Urinary bladder (tissue), 4 donors: ENCODE measurements around the gene ALPG. TPM values are rescaled to one million over a fixed set of nuclear protein-coding genes. Genes with fewer than 3 reads are reported as not detected.
"Not testable (repeated sequence)": the region's sequence is repeated elsewhere in the genome, so short reads cannot be mapped to it uniquely, and the experiment has no call there.

Experiments
- DNase-seq: peaks from one replicate; pipeline ENCODE4 v3.0.0-alpha.2; 2015; ENCODE audit errors: extremely low spot score
- H3K27ac ChIP-seq: one replicate; pipeline ENCODE4 v1.5.1; 2013; ENCODE audit warnings: low read depth, mild to moderate bottlenecking, moderate library complexity
- H3K36me3 ChIP-seq: one replicate; pipeline ENCODE4 v1.6.1; 2013; ENCODE audit warnings: mild to moderate bottlenecking, moderate library complexity; ENCODE audit not compliant: insufficient read depth
- H3K4me1 ChIP-seq: one replicate; pipeline ENCODE4 v1.6.1; 2013; ENCODE audit warnings: mild to moderate bottlenecking, moderate library complexity; ENCODE audit not compliant: insufficient read depth
- H3K4me3 ChIP-seq: one replicate; pipeline ENCODE4 v1.5.1; 2013; ENCODE audit warnings: low read depth, low read length
- WGBS: extraction: QIAGEN DNeasy Blood & Tissue Kit; methylation state at CpG from one replicate; pipeline ENCODE4 v1.1.7; 2013; 5-methylcytosine and 5-hydroxymethylcytosine counted together
- polyA plus RNA-seq: library from polyadenylated mRNA; stranded (reverse); fragments of 200-250 nt; gene quantifications from one replicate; pipeline ENCODE4 v1.2.3, GENCODE V29; 2013
- total RNA-seq: library from RNA; depleted of rRNA; stranded (reverse); fragments of >200 nt; gene quantifications from one replicate; pipeline ENCODE4 v1.2.3, GENCODE V29; 2014
- donor health status: healthy with polysubstance abuse.
- donor health status: healthy.

The ALPG gene
- total and polyA plus RNA-seq, 2 donors, result not detected

DNA sequence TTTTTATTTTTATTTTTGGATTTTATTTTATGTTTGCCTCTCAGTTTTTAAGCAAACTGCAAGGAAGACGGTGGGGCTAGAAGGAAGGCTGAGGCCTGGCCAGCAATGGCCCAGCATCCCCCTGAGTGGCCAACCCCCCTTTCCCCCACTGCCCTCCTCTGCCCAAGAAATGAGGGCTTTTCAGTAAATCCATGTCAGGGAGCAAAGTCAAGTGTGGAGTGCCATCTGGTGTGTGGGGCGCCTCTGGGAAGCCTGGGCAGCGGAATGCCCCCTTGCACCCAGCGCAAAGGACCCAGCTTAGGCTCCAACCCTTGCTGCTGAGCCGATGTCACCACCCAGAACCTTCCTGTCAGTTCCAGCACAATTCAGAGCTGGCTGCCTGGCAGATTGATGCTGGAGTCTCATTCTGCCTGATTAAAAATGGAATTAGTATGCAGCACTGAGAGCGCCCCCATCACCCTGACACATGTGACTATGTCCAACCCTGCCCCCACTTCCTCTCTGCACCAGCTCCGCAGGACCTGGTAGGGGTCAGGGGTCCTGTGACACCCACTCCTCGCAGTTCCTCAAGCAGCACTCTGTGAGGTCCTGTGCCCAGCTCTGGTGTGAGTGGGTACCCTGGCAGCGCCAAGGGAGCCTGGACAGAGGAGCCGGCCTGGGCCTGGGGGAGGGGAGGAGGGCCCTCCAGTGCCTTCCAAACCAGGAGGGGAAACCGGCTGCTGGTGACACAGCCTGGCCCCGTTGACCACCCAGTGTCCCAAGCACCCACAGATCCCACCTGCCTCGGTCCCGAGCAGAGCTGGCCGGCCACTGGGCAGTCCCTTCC lies 37.3 kb upstream of the ALPG start:
- no peak for DNase-seq
- no peaks in the 10 kb centered on the region for H3K36me3 ChIP-seq
- H3K4me3 ChIP-seq, result no peak overlapping the region
- H3K27ac ChIP-seq, result no peak overlapping the region
- 74% methylated on average over 15 of the region's 15 CpGs for whole genome bisulfite sequencing
- H3K4me1 ChIP-seq, result no peaks in the 10 kb centered on the region

DNA sequence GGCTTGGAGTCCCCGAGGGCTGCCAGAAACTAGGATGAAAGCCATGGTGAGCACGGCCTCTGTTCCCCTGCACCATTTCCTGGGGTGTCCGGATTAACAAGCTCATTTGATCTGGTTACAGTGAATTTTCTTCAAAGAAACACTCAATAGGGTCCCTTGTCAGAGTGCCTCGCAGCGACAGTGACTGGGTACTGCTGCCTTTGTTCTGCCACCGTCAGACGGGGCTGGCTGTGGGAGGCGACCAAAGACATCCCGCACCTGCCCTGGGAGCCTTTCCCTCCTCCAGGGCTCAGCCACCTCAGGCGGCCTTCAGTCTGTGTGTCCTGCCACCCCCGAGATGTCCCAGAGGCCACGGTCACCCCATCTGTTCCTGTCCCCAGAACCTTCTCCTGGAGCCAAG lies 36.6 kb upstream of the ALPG start:
- H3K27ac ChIP-seq, H3K36me3 ChIP-seq, H3K4me1 ChIP-seq, DNase-seq, H3K4me3 ChIP-seq: not testable (repeated sequence)
- 32% methylated on average over 10 of the region's 12 CpGs for WGBS

DNA sequence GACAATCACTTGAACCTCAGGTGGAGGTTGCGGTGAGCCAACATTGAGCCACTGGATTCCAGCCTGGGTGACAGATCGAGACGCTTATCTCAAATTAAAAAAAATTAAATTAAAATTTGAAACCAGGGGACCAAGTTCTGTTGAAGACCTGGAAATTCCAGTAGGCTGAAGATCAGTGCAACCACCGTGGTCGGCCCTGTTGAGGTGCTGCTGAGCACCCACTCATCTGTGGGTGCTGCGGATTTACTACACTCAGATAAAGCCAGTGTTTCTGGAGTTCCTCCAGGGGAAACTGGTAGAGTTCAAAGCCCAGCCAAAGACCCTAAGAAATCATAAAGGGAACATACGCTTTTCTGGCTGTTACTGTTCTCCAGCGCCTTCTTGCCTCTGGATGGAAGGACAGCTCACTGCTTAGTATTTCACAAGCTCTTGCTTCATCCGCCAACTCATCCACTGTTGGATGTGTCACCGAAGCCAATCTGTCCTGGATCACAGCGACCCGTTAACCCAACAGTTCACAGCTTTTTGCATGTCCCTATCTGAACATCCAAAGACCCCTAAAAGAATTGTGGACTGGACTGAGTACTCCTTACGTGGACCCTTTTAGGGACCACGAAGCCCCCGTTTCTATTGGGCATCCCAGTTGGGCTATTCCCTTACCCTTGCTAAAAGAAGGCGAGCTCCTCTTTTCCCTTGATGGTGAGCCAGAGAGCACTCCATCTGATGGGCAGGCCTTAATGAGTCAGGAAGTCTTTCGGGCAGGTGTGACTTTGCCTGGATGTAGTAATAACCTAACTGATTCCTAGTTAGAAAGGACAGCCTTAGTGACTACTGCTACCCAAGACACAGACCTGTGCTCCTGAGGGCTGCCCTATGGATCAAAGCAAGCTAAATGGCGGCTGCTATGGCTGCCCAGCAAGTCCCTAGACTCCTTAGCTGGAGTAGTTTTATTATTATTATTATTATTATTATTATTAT lies 34.1 kb upstream of the ALPG start:
- Histone ChIP-seq H3K4me3 (no peak overlapping the region), H3K27ac (no peak overlapping the region), H3K4me1 (no peaks in the 10 kb centered on the region), H3K36me3 (no peaks in the 10 kb centered on the region)
- 90% methylated on average over 18 of the region's 18 CpGs for whole genome bisulfite sequencing
- DNase-seq, result no peak

DNA sequence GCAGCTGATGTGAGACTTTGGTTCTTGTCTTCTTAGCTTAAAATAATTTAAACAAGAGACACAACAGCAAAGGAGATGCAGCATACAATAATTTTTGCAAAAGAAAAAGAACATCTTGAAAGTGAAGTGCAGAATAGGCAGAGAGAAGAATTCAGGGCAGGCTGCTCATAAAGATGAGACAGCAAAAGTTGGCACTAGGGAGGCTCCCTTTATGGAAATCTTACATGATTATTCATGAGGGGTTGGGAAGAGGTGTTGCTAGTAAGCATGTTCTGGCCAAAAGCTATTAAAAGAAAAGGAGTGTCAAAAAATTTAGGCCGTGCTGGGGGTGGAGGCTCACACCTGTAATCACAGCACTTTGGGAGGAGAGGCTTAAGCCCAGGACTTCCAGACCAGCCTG lies 32.3 kb upstream of the ALPG start:
- Histone ChIP-seq H3K27ac (no peak overlapping the region), H3K4me3 (no peak overlapping the region), H3K36me3 (no peaks in the 10 kb centered on the region), H3K4me1 (no peaks in the 10 kb centered on the region)
- 87% methylated on average over 1 of the region's 1 CpG for whole genome bisulfite sequencing
- DNase-seq, result no peak

DNA sequence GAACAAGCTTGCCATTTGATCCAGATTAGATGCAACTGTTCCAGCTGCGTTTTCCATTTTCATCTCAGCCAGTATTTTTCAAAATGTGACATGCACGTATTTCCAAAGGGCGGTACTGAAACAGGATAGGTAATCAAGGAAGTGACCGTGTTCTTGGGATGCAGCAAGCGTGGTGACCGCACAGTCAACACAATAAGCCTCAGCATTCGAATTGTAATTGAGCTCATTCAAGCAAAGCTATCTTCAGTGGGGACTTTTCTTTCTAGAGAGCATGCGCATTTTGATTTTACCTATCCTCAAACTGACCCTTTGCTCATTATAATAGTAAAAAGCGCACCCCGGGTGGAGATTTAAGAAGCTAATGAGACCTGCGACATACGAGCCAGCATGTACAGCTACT lies 31.5 kb upstream of the ALPG start:
- H3K4me3 ChIP-seq, result no peak overlapping the region

DNA sequence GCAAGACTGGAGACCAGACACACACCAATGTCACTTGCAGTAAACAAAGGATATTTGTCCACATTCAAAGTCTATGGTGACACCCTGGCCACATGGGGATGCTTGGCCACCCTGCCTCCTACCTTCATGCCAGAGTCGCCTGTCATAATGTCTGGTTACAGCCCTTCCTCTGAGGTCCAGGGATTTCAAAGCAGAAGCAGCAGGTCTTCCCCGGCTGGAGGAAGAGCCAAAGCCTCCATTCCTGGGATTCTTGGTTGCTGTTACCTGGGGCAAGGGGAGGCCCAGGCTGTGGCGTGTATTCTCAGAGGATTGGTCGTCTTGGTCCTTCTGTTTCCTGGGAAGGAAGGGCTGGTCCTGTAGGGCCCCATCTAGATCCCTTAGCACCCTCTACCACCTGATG lies 30.4 kb upstream of the ALPG start:
- 83% methylated on average over 4 of the region's 4 CpGs for WGBS
- Histone ChIP-seq H3K27ac (no peak overlapping the region), H3K4me1 (no peaks in the 10 kb centered on the region), H3K4me3 (no peak overlapping the region), H3K36me3 (no peaks in the 10 kb centered on the region)
- no peak for DNase-seq

More for the DNA sequence above, 31.5 kb upstream of the ALPG start:
- Histone ChIP-seq H3K4me1 (no peaks in the 10 kb centered on the region), H3K36me3 (no peaks in the 10 kb centered on the region), H3K27ac (no peak overlapping the region)
- no peak for DNase-seq
- WGBS, result 66% methylated on average over 12 of the region's 12 CpGs

DNA sequence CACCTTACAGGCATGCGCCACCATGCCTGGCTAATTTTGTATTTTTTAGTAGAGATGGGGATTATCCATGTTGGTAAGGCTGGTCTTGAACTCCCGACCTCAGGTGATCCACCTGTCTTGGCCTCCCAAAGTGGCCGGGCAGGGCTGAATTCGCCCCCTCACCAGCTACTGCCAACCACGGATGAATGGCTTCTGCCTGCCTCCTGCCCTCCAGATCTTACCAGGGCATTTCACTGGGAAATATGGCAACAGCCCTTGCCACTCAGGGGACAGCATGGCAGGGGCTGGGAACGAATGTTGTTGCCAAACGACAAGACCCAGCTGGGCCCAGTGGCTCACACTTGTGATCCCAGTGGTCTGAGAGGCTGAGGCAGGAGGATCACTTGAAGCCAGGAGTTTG lies 29.9 kb upstream of the ALPG start:
- 81% methylated on average over 7 of the region's 7 CpGs for WGBS
- H3K4me3 ChIP-seq, result no peak overlapping the region
- no peaks in the 10 kb centered on the region for H3K4me1 ChIP-seq
- no peak overlapping the region for H3K27ac ChIP-seq
- DNase-seq, result no peak
- H3K36me3 ChIP-seq, result no peaks in the 10 kb centered on the region

DNA sequence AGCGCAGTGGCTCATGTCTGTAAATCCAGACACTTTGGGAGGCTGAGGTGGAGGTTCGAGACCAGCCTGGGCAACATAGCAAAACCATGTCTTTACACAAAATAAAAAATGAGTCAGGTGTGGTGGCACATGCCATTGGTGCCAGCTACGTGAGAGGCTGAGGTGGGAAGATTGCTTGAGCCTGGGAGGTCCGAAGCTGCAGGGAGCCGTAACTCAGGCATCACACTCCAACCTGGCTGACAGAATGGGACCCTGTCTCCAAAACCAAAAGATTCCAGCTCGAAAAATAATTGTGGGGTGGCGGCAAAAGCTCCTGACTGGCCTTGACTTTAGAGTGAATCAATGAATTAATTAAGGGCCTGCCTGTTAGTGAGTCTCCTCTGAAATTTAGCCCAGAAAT lies 29.3 kb upstream of the ALPG start:
- Histone ChIP-seq H3K27ac (no peak overlapping the region), H3K4me3 (no peak overlapping the region), H3K36me3 (no peaks in the 10 kb centered on the region), H3K4me1 (no peaks in the 10 kb centered on the region)
- DNase-seq, result no peak
- WGBS, result 88% methylated on average over 7 of the region's 7 CpGs

DNA sequence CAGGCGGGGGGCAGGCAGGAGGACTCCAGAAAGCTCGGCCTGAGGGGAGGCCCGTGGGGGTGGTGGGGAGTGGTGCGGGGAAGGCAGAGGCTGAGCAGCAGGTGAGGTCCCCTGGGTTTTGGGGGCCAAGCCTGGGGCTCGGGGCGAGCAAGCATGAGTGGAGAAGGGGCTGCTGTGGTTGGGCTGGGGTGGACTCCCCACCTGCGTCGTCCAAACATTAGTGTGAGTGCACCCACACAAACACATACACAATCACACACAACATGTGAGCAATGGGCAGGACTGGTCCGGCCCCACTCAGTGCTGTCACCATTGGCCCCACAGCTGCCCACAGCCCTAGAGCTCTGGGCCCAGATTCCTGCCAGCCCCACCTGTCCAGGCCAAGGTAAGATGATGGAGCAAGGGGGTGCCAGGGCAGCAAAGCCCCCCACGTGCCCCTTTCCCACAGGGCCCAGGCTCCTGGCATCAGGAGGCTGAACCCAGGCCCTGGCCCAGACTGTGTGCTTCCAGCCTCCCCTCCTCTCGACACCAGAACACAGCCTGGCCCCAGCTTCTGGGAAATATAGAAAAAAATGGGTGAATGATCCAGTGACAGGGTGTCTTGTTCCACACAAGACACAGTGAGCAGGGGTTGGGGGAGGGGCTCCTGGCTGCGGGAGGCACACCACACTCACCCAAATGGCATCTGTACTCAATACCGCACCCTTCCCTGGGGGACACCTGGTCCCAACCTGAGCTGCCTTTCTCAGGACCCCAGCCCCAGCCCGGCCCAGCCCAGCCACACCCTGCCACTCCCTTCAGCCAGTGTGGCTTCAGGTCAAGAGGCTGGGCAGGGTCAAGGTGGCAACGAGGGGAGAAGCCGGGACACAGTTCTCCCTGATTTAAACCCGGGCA lies 28.6 kb upstream of the ALPG start:
- no peaks in the 10 kb centered on the region for H3K36me3 ChIP-seq
- no peaks in the 10 kb centered on the region for H3K4me1 ChIP-seq
- H3K4me3 ChIP-seq, result no peak overlapping the region
- H3K27ac ChIP-seq, result no peak overlapping the region
- no peak for DNase-seq
- WGBS, result 77% methylated on average over 17 of the region's 17 CpGs

DNA sequence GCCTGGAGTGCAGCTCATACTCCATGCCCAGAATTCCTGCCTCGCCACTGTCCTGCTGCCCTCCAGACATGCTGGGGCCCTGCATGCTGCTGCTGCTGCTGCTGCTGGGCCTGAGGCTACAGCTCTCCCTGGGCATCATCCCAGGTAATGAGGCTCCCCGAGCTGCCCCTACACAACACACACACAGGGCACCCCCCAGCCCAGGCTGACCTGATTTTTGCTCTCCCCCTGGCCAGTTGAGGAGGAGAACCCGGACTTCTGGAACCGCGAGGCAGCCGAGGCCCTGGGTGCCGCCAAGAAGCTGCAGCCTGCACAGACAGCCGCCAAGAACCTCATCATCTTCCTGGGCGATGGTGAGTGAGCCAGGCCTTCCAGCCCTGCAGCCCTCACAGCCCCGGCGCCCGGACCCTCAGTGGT lies 27.9 kb upstream of the ALPG start, which contains the start of gene ALPP:
Gene ALPP (plus strand): TSS at position 17 of the 417 bp plus-strand sequence. CDS start 52 bp downstream, at position 69.
- not testable (repeated sequence) for H3K4me1 ChIP-seq, H3K27ac ChIP-seq, H3K36me3 ChIP-seq, H3K4me3 ChIP-seq, DNase-seq
- WGBS, result 85% methylated on average over 12 of the region's 12 CpGs

DNA sequence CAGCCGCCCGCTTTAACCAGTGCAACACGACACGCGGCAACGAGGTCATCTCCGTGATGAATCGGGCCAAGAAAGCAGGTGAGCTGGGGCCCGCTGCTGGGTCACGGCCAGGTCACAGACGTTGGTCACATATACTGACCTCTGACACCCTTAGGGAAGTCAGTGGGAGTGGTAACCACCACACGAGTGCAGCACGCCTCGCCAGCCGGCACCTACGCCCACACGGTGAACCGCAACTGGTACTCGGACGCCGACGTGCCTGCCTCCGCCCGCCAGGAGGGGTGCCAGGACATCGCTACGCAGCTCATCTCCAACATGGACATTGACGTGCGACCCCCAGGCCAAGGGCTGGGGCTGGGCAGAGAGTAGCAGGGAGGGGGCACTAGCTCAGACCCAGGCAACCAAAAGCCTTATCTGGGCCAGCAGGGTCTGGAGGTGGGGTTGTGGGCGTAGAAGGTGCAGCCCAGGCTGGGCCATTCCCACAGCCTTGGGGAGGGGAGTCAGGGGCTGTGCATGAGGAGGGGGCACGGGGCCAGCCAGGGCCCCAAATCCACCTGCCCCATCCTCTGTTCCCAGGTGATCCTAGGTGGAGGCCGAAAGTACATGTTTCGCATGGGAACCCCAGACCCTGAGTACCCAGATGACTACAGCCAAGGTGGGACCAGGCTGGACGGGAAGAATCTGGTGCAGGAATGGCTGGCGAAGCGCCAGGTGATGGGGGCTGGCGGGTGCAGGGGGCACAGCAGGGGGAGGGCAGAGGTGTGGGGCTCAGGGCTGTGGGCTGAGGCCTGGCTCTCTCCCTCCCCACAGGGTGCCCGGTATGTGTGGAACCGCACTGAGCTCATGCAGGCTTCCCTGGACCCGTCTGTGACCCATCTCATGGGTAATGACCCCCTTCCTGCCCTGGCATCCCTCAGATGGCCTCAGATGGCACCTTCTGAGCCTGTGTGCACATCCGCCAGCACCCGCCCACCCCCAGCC lies 26.7 kb upstream of the ALPG start:
- not testable (repeated sequence) for H3K36me3 ChIP-seq, DNase-seq, H3K4me3 ChIP-seq, H3K27ac ChIP-seq, H3K4me1 ChIP-seq
- 88% methylated on average over 39 of the region's 41 CpGs for WGBS
